Fibroblast of lung (primary cell): ENCODE results near the gene MSI2. TPM values are rescaled to one million over a fixed set of nuclear protein-coding genes. Genes with fewer than 3 reads are reported as not detected.

ENCODE experiments used
- DNase-seq, 2 donors: peaks; one replicate each; pipeline versions ENCODE4 v3.0.0 to v3.0.0-alpha.2; 2010; ENCODE audit warnings: low read depth in 2 of 2
- H2AFZ ChIP-seq: 2 replicates; pipeline ENCODE4 v1.5.1; 2012; ENCODE audit warnings: low read length, control low read depth, inconsistent platforms
- H3K27ac ChIP-seq: 2 replicates; pipeline ENCODE4 v1.5.1; 2011; ENCODE audit warnings: low read length, control low read depth; ENCODE audit not compliant: insufficient read depth
- H3K27me3 ChIP-seq: 2 replicates; pipeline ENCODE4 v1.5.1; 2011; ENCODE audit warnings: mild to moderate bottlenecking, low read length; ENCODE audit not compliant: control insufficient read depth, insufficient read depth
- H3K36me3 ChIP-seq: 2 replicates; pipeline ENCODE4 v1.5.1; 2011; ENCODE audit warnings: low read length; ENCODE audit not compliant: control insufficient read depth, insufficient read depth
- H3K4me1 ChIP-seq: 2 replicates; pipeline ENCODE4 v1.5.1; 2011; ENCODE audit warnings: low read length; ENCODE audit not compliant: control insufficient read depth, insufficient read depth; ENCODE audit errors: extremely low read depth
- H3K4me2 ChIP-seq: 2 replicates; pipeline ENCODE4 v1.5.1; 2011; ENCODE audit warnings: low read length, control low read depth; ENCODE audit not compliant: insufficient read depth; ENCODE audit errors: extremely low read depth
- H3K4me3 ChIP-seq, 4 experiments: fragments of 200-600 bp in 1 of 4; sonication (generic) in 1 of 4; replicated peaks in 1 of 4; 2 replicates each; pipeline ENCODE4 v1.5.1; 2011 to 2016; ENCODE audit warnings: low read length in 4 of 4, low read depth in 3 of 4, mild to moderate bottlenecking in 3 of 4, control low read depth in 2 of 4, inconsistent platforms in 1 of 4, mixed read lengths in 1 of 4; ENCODE audit not compliant: insufficient read depth in 1 of 4; ENCODE audit errors: control extremely low read depth in 1 of 4
- H3K79me2 ChIP-seq: 2 replicates; pipeline ENCODE4 v1.5.1; 2012; ENCODE audit warnings: mild to moderate bottlenecking, low read length, inconsistent platforms; ENCODE audit not compliant: control insufficient read depth, insufficient read depth
- H3K9ac ChIP-seq: 2 replicates; pipeline ENCODE4 v1.5.1; 2011; ENCODE audit warnings: mild to moderate bottlenecking, low read length, control low read depth; ENCODE audit not compliant: insufficient read depth
- H3K9me3 ChIP-seq: 2 replicates; pipeline ENCODE4 v1.5.1; 2012; ENCODE audit warnings: low read depth, low read length; ENCODE audit not compliant: control insufficient read depth, insufficient read depth
- H4K20me1 ChIP-seq: 2 replicates; pipeline ENCODE4 v1.5.1; 2011; ENCODE audit warnings: low read length; ENCODE audit not compliant: control insufficient read depth, insufficient read depth; ENCODE audit errors: extremely low read depth
- EZH2 ChIP-seq: IDR thresholded peaks from 2 replicates; pipeline ENCODE4 v1.5.1; 2012; ENCODE audit warnings: low read length, control low read depth, mild to moderate bottlenecking; ENCODE audit errors: missing control alignments
- polyA plus RNA-seq, 2 donors: library from polyadenylated mRNA; depleted of rRNA in 1 of 2; stranded (reverse) in 1 of 2; unstranded in 1 of 2; fragments of >200 nt; gene quantifications; 2 replicates each; pipeline ENCODE4 v1.2.1, GENCODE V29; 2011 to 2012; ENCODE audit warnings: missing spikeins in 1 of 2
- total RNA-seq: library from RNA; depleted of rRNA; stranded (reverse); fragments of >200 nt; gene quantifications from 2 replicates; pipeline ENCODE4 v1.2.1, GENCODE V29; 2014
- TF ChIP-seq, protein P1 (sequence below), 2 donors: IDR thresholded peaks in 1 of 2; conservative IDR thresholded peaks in 1 of 2; 1 replicate in 1 of 2; 2 replicates in 1 of 2; pipeline ENCODE4 v1.5.1; 2011 to 2012; ENCODE audit warnings: low read length in 2 of 2, control low read depth in 1 of 2, inconsistent platforms in 1 of 2, low read depth in 1 of 2, mild to moderate bottlenecking in 1 of 2

MSI2 gene
- total and polyA plus RNA-seq, 2 donors (not counting 1 experiment from before 2014, with no cell fraction given) = 6.8 to 14.2 TPM

DNA sequence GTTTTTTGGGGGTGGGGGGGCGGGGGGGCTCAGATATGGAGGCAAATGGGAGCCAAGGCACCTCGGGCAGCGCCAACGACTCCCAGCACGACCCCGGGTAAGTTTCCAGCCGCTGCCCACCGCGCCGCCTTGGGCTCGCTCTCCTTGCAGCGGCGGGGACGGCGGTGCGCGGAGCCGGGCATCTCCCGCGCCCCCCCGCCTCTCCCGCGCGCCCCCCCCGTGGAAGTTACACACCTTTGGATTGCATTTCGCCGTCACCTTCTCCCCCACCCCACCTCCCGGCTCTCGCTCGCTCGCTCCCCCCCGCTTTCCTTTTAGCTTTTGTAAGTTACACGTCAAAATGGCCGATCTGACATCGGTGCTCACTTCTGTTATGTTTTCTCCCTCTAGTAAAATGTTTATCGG lies 387 bp downstream of the MSI2 start:
- no peak overlapping the region for H3K27ac ChIP-seq
- H3K9me3 ChIP-seq = no peaks in the 10 kb centered on the region
- H3K4me2 ChIP-seq = no peak overlapping the region
- peaks cover 3% of the 10 kb centered on the region for H3K4me1 ChIP-seq
- H3K36me3 ChIP-seq = no peaks in the 10 kb centered on the region
- DNase-seq = peak; percentile 15 to 23
- no peak overlapping the region for H2AFZ ChIP-seq
- H3K9ac ChIP-seq = peak overlapping the region; percentile 41
- no peaks in the 10 kb centered on the region for H4K20me1 ChIP-seq
- H3K27me3 ChIP-seq = peaks cover 9% of the 10 kb centered on the region
- peak overlapping the region; percentile 51 to 95 (median 70) for H3K4me3 ChIP-seq
- no peak for TF ChIP-seq EZH2
- TF ChIP-seq, protein P1, sequence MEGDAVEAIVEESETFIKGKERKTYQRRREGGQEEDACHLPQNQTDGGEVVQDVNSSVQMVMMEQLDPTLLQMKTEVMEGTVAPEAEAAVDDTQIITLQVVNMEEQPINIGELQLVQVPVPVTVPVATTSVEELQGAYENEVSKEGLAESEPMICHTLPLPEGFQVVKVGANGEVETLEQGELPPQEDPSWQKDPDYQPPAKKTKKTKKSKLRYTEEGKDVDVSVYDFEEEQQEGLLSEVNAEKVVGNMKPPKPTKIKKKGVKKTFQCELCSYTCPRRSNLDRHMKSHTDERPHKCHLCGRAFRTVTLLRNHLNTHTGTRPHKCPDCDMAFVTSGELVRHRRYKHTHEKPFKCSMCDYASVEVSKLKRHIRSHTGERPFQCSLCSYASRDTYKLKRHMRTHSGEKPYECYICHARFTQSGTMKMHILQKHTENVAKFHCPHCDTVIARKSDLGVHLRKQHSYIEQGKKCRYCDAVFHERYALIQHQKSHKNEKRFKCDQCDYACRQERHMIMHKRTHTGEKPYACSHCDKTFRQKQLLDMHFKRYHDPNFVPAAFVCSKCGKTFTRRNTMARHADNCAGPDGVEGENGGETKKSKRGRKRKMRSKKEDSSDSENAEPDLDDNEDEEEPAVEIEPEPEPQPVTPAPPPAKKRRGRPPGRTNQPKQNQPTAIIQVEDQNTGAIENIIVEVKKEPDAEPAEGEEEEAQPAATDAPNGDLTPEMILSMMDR (conservative IDR thresholded peaks at IDR 0.05 in 1 of 2, IDR thresholded peaks at IDR 0.05 in 1 of 2; ENCODE audit: low read depth in 1 of 2, low read length in 2 of 2) = no peak
- no peaks in the 10 kb centered on the region for H3K79me2 ChIP-seq

DNA sequence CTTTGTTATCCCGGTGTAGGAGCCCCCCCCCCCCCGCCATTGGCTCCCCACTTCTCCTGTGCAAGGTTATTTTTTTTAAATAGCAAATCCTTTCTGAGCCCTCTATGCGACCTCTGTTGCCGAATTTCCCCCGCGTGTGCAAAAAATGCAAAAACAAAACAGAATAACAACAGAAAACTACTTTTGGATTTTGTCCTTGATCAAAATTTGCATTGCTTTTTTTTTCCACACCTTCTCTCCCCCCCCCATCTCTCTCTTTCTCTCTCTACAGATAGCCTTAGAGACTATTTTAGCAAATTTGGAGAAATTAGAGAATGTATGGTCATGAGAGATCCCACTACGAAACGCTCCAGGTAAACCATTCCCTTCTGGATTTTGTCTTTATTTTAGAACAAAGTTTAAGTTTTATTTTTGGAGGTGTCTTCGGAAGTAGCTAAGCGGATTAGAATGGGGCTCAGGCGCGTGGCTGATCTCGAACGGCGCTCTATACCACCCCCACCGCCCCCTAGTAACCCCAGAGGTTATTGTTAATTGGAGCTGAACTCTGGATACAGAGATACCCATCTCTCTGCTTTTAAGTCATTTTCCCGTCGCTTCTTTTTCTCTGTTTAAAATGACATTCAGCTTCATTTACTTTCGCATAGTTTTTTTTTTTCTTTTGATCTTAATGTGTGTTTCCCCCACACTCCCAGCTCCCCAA lies 1.0 kb downstream of the MSI2 start:
- Histone ChIP-seq H3K9ac (peak overlapping the region; percentile 5), H3K4me2 (peak overlapping the region; percentile 83), H2AFZ (peak overlapping the region; percentile 19), H3K79me2 (no peaks in the 10 kb centered on the region), H4K20me1 (no peaks in the 10 kb centered on the region), H3K4me3 (peak overlapping the region; percentile 51 to 95 (median 70)), H3K4me1 (peaks cover 3% of the 10 kb centered on the region), H3K36me3 (no peaks in the 10 kb centered on the region), H3K9me3 (no peaks in the 10 kb centered on the region), H3K27me3 (peaks cover 9% of the 10 kb centered on the region), H3K27ac (no peak overlapping the region)
- TF ChIP-seq, protein P1 (conservative IDR thresholded peaks at IDR 0.05 in 1 of 2, IDR thresholded peaks at IDR 0.05 in 1 of 2; ENCODE audit: low read depth in 1 of 2, low read length in 2 of 2) = no peak
- no peak for TF ChIP-seq EZH2
- DNase-seq = no peak

DNA sequence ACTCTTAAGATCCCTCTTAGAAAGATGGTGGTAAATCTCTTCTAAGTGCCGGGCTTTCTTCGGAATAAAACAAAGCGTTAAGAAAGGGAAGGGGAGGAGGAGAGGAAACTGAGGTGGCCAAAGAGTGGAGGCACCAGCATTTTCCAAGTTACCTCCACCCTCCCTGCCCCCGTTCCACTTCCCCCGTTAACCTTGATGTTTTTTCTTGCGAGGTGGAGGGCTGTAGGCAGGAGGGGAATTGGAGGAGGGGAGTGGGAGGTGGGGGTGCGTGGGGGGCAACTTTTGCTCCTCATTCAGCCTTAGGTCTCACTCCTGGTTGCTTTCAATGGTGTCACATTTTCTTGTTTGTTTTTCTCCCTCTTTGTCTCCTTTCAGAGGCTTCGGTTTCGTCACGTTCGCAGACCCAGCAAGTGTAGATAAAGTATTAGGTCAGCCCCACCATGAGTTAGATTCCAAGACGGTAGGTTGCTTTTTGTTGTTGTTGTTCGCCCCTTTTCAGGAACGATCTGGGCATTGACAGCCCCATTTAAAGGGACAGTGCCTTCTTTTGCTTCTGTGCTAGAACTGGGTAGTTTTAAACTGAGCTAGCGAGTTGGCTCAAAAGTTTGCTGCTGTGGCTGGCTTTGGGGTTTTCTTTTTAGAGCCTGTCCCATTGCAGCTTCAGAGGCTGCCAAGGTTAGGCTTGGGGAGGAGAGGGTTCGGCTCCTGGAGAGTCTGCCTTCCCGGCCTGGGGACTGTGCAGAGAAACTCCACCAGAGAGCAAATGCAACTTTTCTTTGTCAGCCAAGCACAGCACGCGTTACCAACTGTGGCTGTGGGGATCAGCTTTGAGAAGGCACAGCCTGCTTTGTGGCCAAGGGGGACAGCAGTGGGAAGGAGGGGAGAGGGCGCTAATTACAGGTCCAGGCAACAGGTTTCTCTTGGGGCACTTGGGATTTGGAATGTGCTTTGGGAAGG lies 1.9 kb downstream of the MSI2 start:
- Histone ChIP-seq H3K79me2 (no peaks in the 10 kb centered on the region), H3K9ac (no peak overlapping the region), H2AFZ (peak overlapping the region; percentile 69), H3K4me3 (peak overlapping the region; percentile 51 to 95 (median 70)), H3K4me1 (peaks cover 3% of the 10 kb centered on the region), H3K27me3 (peaks cover 9% of the 10 kb centered on the region), H3K4me2 (peak overlapping the region; percentile 94), H4K20me1 (no peaks in the 10 kb centered on the region), H3K9me3 (no peaks in the 10 kb centered on the region), H3K36me3 (no peaks in the 10 kb centered on the region), H3K27ac (no peak overlapping the region)
- TF ChIP-seq EZH2 = no peak
- TF ChIP-seq, protein P1 (conservative IDR thresholded peaks at IDR 0.05 in 1 of 2, IDR thresholded peaks at IDR 0.05 in 1 of 2; ENCODE audit: low read depth in 1 of 2, low read length in 2 of 2) = no peak
- peak; percentile 4 to 15 for DNase-seq
